ENCODE measurements around the gene AEBP1. TPM values are rescaled to one million over a fixed set of nuclear protein-coding genes. Genes with fewer than 3 reads are reported as not detected.

AEBP1 gene
- total and polyA plus RNA-seq, 2 of the 4 experiments (the other 2 are of a cell fraction) = 1.1 to 5.7 TPM

GRCh38 chr7:44106311-44107065 is 2.3 kb downstream of the AEBP1 start:
- H2BK15ac ChIP-seq (ENCODE audit: low read depth, low read length) = no peak overlapping the region
- H2BK20ac ChIP-seq (ENCODE audit: low read depth, low read length) = no peak overlapping the region
- H3K36me3 ChIP-seq (ENCODE audit: control insufficient read depth, insufficient read depth, low read length) = no peaks in the 10 kb centered on the region
- H2AK9ac ChIP-seq (replicated peaks; ENCODE audit: low read depth, low read length, poor library complexity) = no peak overlapping the region
- WGBS, 2 experiments (ENCODE audit: extremely low coverage in 2 of 2, insufficient read length in 1 of 2) = 98% methylated on average over 4 of the region's 10 CpGs; no CpG with 5 or more reads in 1 of the 2 experiments
- H2BK5ac ChIP-seq (ENCODE audit: low read depth, low read length, poor library complexity, severe bottlenecking) = no peak overlapping the region
- H3K56ac ChIP-seq (ENCODE audit: extremely low read depth, insufficient read depth, low read length) = no peak overlapping the region
- intact Hi-C loops (cut with micrococcal nuclease) = no loop called here
- H3K4me2 ChIP-seq (ENCODE audit: low read depth, low read length) = no peak overlapping the region
- peak overlapping the region; percentile 80 for H3K4ac ChIP-seq (ENCODE audit: low read depth, low read length)
- no peak for ATAC-seq (ENCODE audit: low read depth)
- H3K79me1 ChIP-seq (ENCODE audit: low read depth in 1 of 2, low read length in 2 of 2) = no peaks in the 10 kb centered on the region; a peak in 1 of 4 replicates
- H3K9me1 ChIP-seq (ENCODE audit: insufficient read depth, low read length) = peaks cover 18% of the 10 kb centered on the region
- no TSS peak for BruUV-seq (replicated peaks)
- H3K27ac ChIP-seq (ENCODE audit: insufficient read depth, low read length) = no peak overlapping the region
- in situ Hi-C loops (cut with MboI; ENCODE audit: low sequenced_read_pairs) = no loop called here
- H3K9ac ChIP-seq (ENCODE audit: low read depth, low read length) = no peak overlapping the region
- H3K14ac ChIP-seq (replicated peaks; ENCODE audit: low read depth, low read length) = 0 out of 2 replicates have a peak overlapping the region, but pooled peaks have one; percentile 77
- POLR2A ChIA-PET (ENCODE audit: unreplicated experiment) = no interaction called here
- peak overlapping the region; percentile 70; the same call in 1 of the 2 replicates for H2AK5ac ChIP-seq (ENCODE audit: low read depth, low read length)
- CTCF ChIA-PET = no interaction called here
- TF ChIP-seq CHD1 (IDR thresholded peaks at IDR 0.05; ENCODE audit: low read depth, low read length) = no peak
- TF ChIP-seq USF2 (IDR thresholded peaks at IDR 0.05; ENCODE audit: low read depth, low read length) = no peak
- no peak for TF ChIP-seq RAD21 (IDR thresholded peaks at IDR 0.05; ENCODE audit: low read length)
- TF ChIP-seq MXI1 (IDR thresholded peaks at IDR 0.05; ENCODE audit: borderline replicate concordance, low read depth, low read length) = no peak
- TF ChIP-seq RFX5 (IDR thresholded peaks at IDR 0.05; ENCODE audit: low read depth, low read length) = no peak
- TF ChIP-seq CTCF (conservative IDR thresholded peaks at IDR 0.05; ENCODE audit: low read depth, low read length) = no peak
- no peak for TF ChIP-seq MAFK (IDR thresholded peaks at IDR 0.05; ENCODE audit: low read depth, low read length)
- TF ChIP-seq CEBPB (IDR thresholded peaks at IDR 0.05; ENCODE audit: low read depth, low read length) = no peak
- no peak for TF ChIP-seq SMC3 (IDR thresholded peaks at IDR 0.05; ENCODE audit: low read depth, low read length)
- TF ChIP-seq BHLHE40 (IDR thresholded peaks at IDR 0.05; ENCODE audit: low read depth, low read length) = no peak
- H2AFZ ChIP-seq (replicated peaks; ENCODE audit: low read length, poor library complexity) = no peak overlapping the region
- H2BK120ac ChIP-seq (ENCODE audit: low read depth, low read length) = 0 out of 2 replicates have a peak overlapping the region, but pooled peaks have one; percentile 30
- H4K20me1 ChIP-seq (ENCODE audit: insufficient read depth, low read length) = no peaks in the 10 kb centered on the region
- peaks cover 19% of the 10 kb centered on the region for H3K4me1 ChIP-seq (ENCODE audit: control insufficient read depth, insufficient read depth, low read length)
- H3K9me3 ChIP-seq (ENCODE audit: control insufficient read depth, insufficient read depth, low read length) = no peaks in the 10 kb centered on the region
- H3K23ac ChIP-seq (ENCODE audit: low read depth, low read length) = no peak overlapping the region
- no peak for DNase-seq
- dilution Hi-C loops (cut with HindIII; ENCODE audit: low sequenced_read_pairs, unreplicated experiment) = no loop called here
- H3K27me3 ChIP-seq (ENCODE audit: control insufficient read depth, insufficient read depth, low read length) = no peaks in the 10 kb centered on the region
- H4K91ac ChIP-seq (ENCODE audit: insufficient read depth, low read depth, low read length) = no peak overlapping the region
- no peak overlapping the region for H3K4me3 ChIP-seq (ENCODE audit: insufficient read depth, low read depth, low read length)
- no peak overlapping the region for H4K5ac ChIP-seq (ENCODE audit: low read depth, low read length)
- no peak overlapping the region for H4K8ac ChIP-seq (ENCODE audit: low read depth in 2 of 2, low read length in 2 of 2)
- no peak overlapping the region; the same call in 1 of the 2 replicates for H3K18ac ChIP-seq (ENCODE audit: low read depth, low read length)
